ENCODE results near the gene NTM. TPM values are rescaled to one million over a fixed set of nuclear protein-coding genes. Genes with fewer than 3 reads are reported as not detected.

The NTM gene
- total and polyA plus RNA-seq, 2 donors (not counting 3 experiments of a cell fraction or from before 2014, with no cell fraction given): 1.00 to 1.1 TPM

DNA sequence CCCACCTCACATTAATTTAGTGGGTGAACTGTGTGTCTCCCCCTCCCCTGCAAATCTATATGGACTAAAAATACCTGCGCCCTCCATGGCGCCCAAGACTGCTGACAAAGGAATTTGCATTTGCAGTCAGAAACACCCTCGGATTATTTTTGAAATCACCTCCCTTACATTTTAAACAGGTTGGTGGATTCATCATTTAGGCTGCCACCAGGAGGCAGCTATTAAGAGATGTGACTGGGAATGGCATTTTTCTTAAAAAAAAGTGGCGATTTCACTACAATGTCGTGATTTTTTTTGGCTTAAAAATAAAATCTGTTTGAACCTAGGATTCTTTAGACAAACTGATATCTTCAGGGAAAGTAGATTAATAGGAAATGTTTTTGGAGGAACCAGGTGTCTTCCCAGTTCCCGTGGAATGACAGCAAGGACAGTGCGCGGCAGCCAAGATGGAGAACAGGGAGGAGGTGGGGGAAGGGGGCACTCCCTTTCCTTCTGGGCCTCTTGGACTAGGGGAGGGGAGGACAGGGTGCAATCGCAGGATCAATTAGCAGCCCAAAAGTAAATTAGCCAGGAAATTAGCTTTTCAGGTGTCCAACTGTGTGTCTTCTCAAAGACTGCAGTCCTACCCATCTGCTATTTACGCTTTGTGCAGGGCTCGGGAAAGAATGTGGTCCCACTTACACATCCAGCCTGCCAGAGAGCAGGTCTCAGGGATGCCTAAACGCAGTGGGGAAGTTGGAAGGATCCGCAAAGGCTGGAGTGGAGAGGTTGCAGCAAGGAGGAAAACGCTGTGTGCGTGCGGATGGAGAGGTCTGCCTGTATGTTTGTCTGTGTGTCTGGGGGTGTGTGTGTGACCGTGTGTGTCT is 496.4 kb downstream of the NTM start:
- DNase-seq (ENCODE audit: low read depth, low spot score) (no peak), FAIRE-seq (no peak)
- Histone ChIP-seq H2AFZ (ENCODE audit: low read depth, low read length) (no peak overlapping the region), H3K9ac (replicated peaks; ENCODE audit: extremely low read depth, insufficient read depth, low read length) (no peak overlapping the region), H3K79me2 (ENCODE audit: control insufficient read depth, insufficient read depth, low read length) (no peaks in the 10 kb centered on the region), H3K4me2 (ENCODE audit: insufficient read depth, low read length) (no peak overlapping the region), H3K4me1 (ENCODE audit: control insufficient read depth, extremely low read depth, insufficient read depth, low read length) (peaks cover 36% of the 10 kb centered on the region), H3K27me3 (ENCODE audit: control insufficient read depth in 2 of 2, insufficient read depth in 2 of 2, low read length in 2 of 2) (no peaks in the 10 kb centered on the region), H3K4me3 (replicated peaks in 1 of 3; ENCODE audit: insufficient read depth in 1 of 3, low read depth in 1 of 3, low read length in 3 of 3) (no peak overlapping the region), H3K27ac (ENCODE audit: insufficient read depth, low read depth, low read length) (no peak overlapping the region), H3K9me3 (replicated peaks; ENCODE audit: control insufficient read depth, insufficient read depth, low read length) (no peaks in the 10 kb centered on the region), H3K9me1 (replicated peaks; ENCODE audit: control insufficient read depth, extremely low read depth, insufficient read depth, low read length) (no peaks in the 10 kb centered on the region), H4K20me1 (replicated peaks; ENCODE audit: control insufficient read depth, extremely low read depth, insufficient read depth, low read length) (no peaks in the 10 kb centered on the region), H3K36me3 (ENCODE audit: control insufficient read depth in 2 of 2, extremely low read depth in 1 of 2, insufficient read depth in 2 of 2, low read length in 2 of 2) (no peaks in the 10 kb centered on the region)
- intact Hi-C loops (cut with micrococcal nuclease): loop anchor here (1.0 kb wide), 6 partner anchors 45 to 1198 kb away; no protein-coding TSS in a partner anchor
- dilution Hi-C loops (cut with MboI; ENCODE audit: extremely low pct_ligation_motif_present, low sequenced_read_pairs): no loop called here
- ChIA-PET CTCF (interaction anchor here (0.7 to 10.0 kb wide), 22 partner anchors 7 to 1075 kb away, joined by 3 to 323 read pairs (median 8); no protein-coding TSS in a partner anchor), POLR2A (no interaction called here)
- TF ChIP-seq POLR2AphosphoS5 (IDR thresholded peaks at IDR 0.05; ENCODE audit: insufficient read depth, low read depth, low read length) (no peak), POLR2A (IDR thresholded peaks at IDR 0.05; ENCODE audit: low read depth, low read length) (no peak), EZH2 (IDR thresholded peaks at IDR 0.05; ENCODE audit: borderline replicate concordance, low read depth, low read length, severe bottlenecking) (no peak), JUN (IDR thresholded peaks at IDR 0.05; ENCODE audit: borderline replicate concordance, insufficient read depth, insufficient read length, low read depth) (no peak), GATA2 (IDR thresholded peaks at IDR 0.05; ENCODE audit: insufficient read depth, insufficient read length, low read depth, low read length) (no peak), MYC (IDR thresholded peaks at IDR 0.05; ENCODE audit: low read depth, low read length) (no peak), FOS (IDR thresholded peaks at IDR 0.05; ENCODE audit: borderline replicate concordance, insufficient read depth, low read length) (no peak)
- TF ChIP-seq, protein P1, sequence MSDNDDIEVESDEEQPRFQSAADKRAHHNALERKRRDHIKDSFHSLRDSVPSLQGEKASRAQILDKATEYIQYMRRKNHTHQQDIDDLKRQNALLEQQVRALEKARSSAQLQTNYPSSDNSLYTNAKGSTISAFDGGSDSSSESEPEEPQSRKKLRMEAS (IDR thresholded peaks at IDR 0.05; ENCODE audit: insufficient read depth, insufficient read length): no peak
- TF ChIP-seq, protein P2, sequence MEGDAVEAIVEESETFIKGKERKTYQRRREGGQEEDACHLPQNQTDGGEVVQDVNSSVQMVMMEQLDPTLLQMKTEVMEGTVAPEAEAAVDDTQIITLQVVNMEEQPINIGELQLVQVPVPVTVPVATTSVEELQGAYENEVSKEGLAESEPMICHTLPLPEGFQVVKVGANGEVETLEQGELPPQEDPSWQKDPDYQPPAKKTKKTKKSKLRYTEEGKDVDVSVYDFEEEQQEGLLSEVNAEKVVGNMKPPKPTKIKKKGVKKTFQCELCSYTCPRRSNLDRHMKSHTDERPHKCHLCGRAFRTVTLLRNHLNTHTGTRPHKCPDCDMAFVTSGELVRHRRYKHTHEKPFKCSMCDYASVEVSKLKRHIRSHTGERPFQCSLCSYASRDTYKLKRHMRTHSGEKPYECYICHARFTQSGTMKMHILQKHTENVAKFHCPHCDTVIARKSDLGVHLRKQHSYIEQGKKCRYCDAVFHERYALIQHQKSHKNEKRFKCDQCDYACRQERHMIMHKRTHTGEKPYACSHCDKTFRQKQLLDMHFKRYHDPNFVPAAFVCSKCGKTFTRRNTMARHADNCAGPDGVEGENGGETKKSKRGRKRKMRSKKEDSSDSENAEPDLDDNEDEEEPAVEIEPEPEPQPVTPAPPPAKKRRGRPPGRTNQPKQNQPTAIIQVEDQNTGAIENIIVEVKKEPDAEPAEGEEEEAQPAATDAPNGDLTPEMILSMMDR (IDR thresholded peaks at IDR 0.05; ENCODE audit: extremely low read depth in 1 of 2, insufficient read depth in 1 of 2, low read depth in 1 of 2, low read length in 2 of 2): no peak
- BruUV-seq (replicated peaks): no TSS peak

All from endothelial cell of umbilical vein (primary cell).